ENCODE data around the gene ARHGAP31.

The ARHGAP31 gene

DNA sequence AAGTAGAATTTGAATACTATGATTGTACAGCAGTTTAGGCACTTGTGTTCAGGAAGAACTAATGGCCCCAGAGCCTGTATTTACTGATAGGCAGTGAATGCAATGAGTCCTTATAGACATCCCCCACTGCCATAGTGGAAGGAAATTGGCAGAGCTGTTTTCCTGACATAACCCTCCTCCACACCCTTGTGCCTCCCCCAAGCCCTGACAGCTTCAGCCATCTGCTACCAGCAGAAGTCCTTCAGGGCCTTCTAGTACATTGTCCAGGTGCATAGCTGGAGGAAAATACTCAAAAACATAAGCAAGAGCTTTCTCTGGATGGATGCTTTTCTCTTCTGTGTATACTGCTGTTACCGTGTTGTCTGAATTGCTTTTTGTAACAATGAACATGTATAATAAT lies 20.6 kb downstream of the ARHGAP31 start:
- Histone ChIP-seq H3K27ac (ENCODE audit: low read depth, low read length, poor library complexity, severe bottlenecking) (no peak overlapping the region), H3K9me3 (ENCODE audit: low read length) (no peaks in the 10 kb centered on the region), H2AFZ (ENCODE audit: low read length) (no peak overlapping the region), H3K9me2 (ENCODE audit: low read depth, low read length) (no peaks in the 10 kb centered on the region), H3K4me2 (ENCODE audit: low read length) (no peak overlapping the region), H3K4me1 (ENCODE audit: insufficient read depth, low read length, severe bottlenecking) (no peaks in the 10 kb centered on the region), H3K9ac (ENCODE audit: low read length) (no peak overlapping the region), H3K36me3 (ENCODE audit: insufficient read depth, low read length) (no peaks in the 10 kb centered on the region), H3K27me3 (ENCODE audit: insufficient read depth, low read length) (no peaks in the 10 kb centered on the region; the same call in 1 of the 2 replicates), H4K20me1 (ENCODE audit: insufficient read depth, low read length) (no peaks in the 10 kb centered on the region), H3K4me3 (ENCODE audit: low read depth, low read length, poor library complexity, severe bottlenecking) (no peak overlapping the region), H3F3A (ENCODE audit: insufficient read depth, low read length) (no peaks in the 10 kb centered on the region), H3K79me2 (ENCODE audit: insufficient read depth, low read length) (no peaks in the 10 kb centered on the region)
- no peak for TF ChIP-seq EZH2 (IDR thresholded peaks at IDR 0.05; ENCODE audit: borderline replicate concordance, low read length)
- TF ChIP-seq, protein P1, sequence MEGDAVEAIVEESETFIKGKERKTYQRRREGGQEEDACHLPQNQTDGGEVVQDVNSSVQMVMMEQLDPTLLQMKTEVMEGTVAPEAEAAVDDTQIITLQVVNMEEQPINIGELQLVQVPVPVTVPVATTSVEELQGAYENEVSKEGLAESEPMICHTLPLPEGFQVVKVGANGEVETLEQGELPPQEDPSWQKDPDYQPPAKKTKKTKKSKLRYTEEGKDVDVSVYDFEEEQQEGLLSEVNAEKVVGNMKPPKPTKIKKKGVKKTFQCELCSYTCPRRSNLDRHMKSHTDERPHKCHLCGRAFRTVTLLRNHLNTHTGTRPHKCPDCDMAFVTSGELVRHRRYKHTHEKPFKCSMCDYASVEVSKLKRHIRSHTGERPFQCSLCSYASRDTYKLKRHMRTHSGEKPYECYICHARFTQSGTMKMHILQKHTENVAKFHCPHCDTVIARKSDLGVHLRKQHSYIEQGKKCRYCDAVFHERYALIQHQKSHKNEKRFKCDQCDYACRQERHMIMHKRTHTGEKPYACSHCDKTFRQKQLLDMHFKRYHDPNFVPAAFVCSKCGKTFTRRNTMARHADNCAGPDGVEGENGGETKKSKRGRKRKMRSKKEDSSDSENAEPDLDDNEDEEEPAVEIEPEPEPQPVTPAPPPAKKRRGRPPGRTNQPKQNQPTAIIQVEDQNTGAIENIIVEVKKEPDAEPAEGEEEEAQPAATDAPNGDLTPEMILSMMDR (IDR thresholded peaks at IDR 0.05; ENCODE audit: low read length): no peak

DNA sequence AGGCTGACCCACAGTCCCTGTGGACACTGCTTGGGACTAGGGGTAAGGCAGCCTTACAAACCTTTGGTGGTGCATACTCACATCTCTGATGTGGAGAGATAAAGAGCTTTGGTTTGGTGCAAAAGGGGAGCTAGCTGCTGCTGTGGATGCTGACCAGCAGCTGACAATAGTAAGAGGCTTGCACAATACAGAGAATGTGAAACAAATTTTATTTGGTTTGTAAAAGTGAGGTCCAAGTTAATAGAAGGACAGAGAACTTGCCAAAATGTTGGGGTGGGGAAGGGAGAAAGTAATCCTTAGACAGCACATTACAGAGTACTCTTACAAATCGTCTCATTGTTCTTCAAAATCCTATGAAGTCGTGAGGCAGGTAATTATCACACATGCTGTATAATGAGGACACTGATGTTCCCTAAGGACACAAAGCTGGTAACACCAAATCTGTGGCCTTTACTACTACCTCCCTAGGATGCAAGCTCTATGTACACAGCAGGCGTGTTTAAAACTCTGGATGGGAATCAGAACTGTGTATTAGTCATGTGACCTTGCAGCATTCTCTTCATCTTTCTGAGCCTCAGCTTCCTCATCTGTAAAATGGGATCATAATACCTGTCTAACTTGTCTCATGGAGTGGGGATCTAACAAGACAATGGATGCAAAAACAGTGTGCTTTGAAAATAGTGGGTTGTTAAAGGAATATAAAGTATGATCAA lies 21.6 kb downstream of the ARHGAP31 start:
- H3K79me2 ChIP-seq (ENCODE audit: insufficient read depth, low read length): no peaks in the 10 kb centered on the region
- H3K4me2 ChIP-seq (ENCODE audit: low read length): no peak overlapping the region
- no peaks in the 10 kb centered on the region for H3K9me3 ChIP-seq (ENCODE audit: low read length)
- no peaks in the 10 kb centered on the region for H3K4me1 ChIP-seq (ENCODE audit: insufficient read depth, low read length, severe bottlenecking)
- H3K27ac ChIP-seq (ENCODE audit: low read depth, low read length, poor library complexity, severe bottlenecking): no peak overlapping the region
- H4K20me1 ChIP-seq (ENCODE audit: insufficient read depth, low read length): no peaks in the 10 kb centered on the region
- no peak overlapping the region for H3K4me3 ChIP-seq (ENCODE audit: low read depth, low read length, poor library complexity, severe bottlenecking)
- no peak overlapping the region for H2AFZ ChIP-seq (ENCODE audit: low read length)
- H3K9me2 ChIP-seq (ENCODE audit: low read depth, low read length): no peaks in the 10 kb centered on the region
- TF ChIP-seq EZH2 (IDR thresholded peaks at IDR 0.05; ENCODE audit: borderline replicate concordance, low read length): no peak
- TF ChIP-seq, protein P1 (IDR thresholded peaks at IDR 0.05; ENCODE audit: low read length): no peak
- no peaks in the 10 kb centered on the region for H3K36me3 ChIP-seq (ENCODE audit: insufficient read depth, low read length)
- no peaks in the 10 kb centered on the region for H3F3A ChIP-seq (ENCODE audit: insufficient read depth, low read length)
- no peak overlapping the region for H3K9ac ChIP-seq (ENCODE audit: low read length)
- H3K27me3 ChIP-seq (ENCODE audit: insufficient read depth, low read length): no peaks in the 10 kb centered on the region; the same call in 1 of the 2 replicates

DNA sequence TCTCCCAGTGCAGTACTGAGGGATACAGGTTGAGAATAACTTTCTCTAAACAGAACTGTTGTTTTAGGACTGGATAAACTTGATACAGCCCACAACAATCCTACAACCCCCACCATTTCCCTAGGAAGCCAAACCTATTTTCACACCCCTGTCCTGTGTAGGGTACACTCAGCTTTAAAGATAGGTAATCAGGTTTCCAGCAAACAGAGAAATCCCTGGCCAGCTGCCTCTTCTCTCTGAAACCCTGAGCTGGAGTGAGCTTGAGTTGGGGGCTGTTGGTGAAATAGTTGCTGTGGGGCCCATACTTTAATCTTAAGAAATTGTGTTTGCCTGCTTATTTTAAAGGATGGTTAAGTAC lies 22.1 kb downstream of the ARHGAP31 start:
- no peak overlapping the region for H3K27ac ChIP-seq (ENCODE audit: low read depth, low read length, poor library complexity, severe bottlenecking)
- no peaks in the 10 kb centered on the region for H3K9me2 ChIP-seq (ENCODE audit: low read depth, low read length)
- H3K79me2 ChIP-seq (ENCODE audit: insufficient read depth, low read length): no peaks in the 10 kb centered on the region

More for the DNA sequence above, 22.1 kb downstream of the ARHGAP31 start:
- Histone ChIP-seq H4K20me1 (ENCODE audit: insufficient read depth, low read length) (no peaks in the 10 kb centered on the region), H3K4me1 (ENCODE audit: insufficient read depth, low read length, severe bottlenecking) (no peaks in the 10 kb centered on the region), H3K36me3 (ENCODE audit: insufficient read depth, low read length) (no peaks in the 10 kb centered on the region), H3K9me3 (ENCODE audit: low read length) (no peaks in the 10 kb centered on the region), H3K9ac (ENCODE audit: low read length) (no peak overlapping the region), H3K27me3 (ENCODE audit: insufficient read depth, low read length) (no peaks in the 10 kb centered on the region; the same call in 1 of the 2 replicates), H3F3A (ENCODE audit: insufficient read depth, low read length) (no peaks in the 10 kb centered on the region), H3K4me2 (ENCODE audit: low read length) (no peak overlapping the region), H2AFZ (ENCODE audit: low read length) (no peak overlapping the region), H3K4me3 (ENCODE audit: low read depth, low read length, poor library complexity, severe bottlenecking) (no peak overlapping the region)
- no peak for TF ChIP-seq EZH2 (IDR thresholded peaks at IDR 0.05; ENCODE audit: borderline replicate concordance, low read length)
- TF ChIP-seq, protein P1 (IDR thresholded peaks at IDR 0.05; ENCODE audit: low read length): no peak
